ENCODE data around the gene SMAD3.

- TF ChIP-seq EZH2 (IDR thresholded peaks at IDR 0.05; ENCODE audit: low read depth) (no peak), CTCF (conservative IDR thresholded peaks at IDR 0.05) (no peak)
Observed at GRCh38 chr15:67121644-67122605, 56.5 kb downstream of the SMAD3 start.

Data from PC-9 (cell line).